GM15510 (cell line): Measurements from ENCODE around the gene AKT3.

Experiments
- POLR2A ChIP-seq: IDR thresholded peaks from 3 replicates; pipeline ENCODE4 v1.6.1; 2011; ENCODE audit warnings: borderline replicate concordance; ENCODE audit not compliant: insufficient read length; ENCODE audit errors: extremely low read depth

The AKT3 gene

GRCh38 chr1:243799908-243800307, 50.1 kb downstream of the AKT3 start:
- no peak for TF ChIP-seq POLR2A

- no peak for TF ChIP-seq POLR2A
Measured at GRCh38 chr1:243798726-243799125, 51.3 kb downstream of the AKT3 start.

- TF ChIP-seq POLR2A, result no peak
Measured at GRCh38 chr1:243796016-243796415, 54.0 kb downstream of the AKT3 start.

- no peak for TF ChIP-seq POLR2A
Measured at GRCh38 chr1:243793298-243793697, 56.7 kb downstream of the AKT3 start.

GRCh38 chr1:243792891-243793290, 57.2 kb downstream of the AKT3 start:
- TF ChIP-seq POLR2A, result no peak

- TF ChIP-seq POLR2A, result no peak
Measured at GRCh38 chr1:243792401-243792800, 57.6 kb downstream of the AKT3 start.

- no peak for TF ChIP-seq POLR2A
Measured at GRCh38 chr1:243791586-243792267, 58.3 kb downstream of the AKT3 start.

GRCh38 chr1:243790404-243790803, 59.6 kb downstream of the AKT3 start:
- no peak for TF ChIP-seq POLR2A

GRCh38 chr1:243786531-243786930, 63.5 kb downstream of the AKT3 start:
- TF ChIP-seq POLR2A, result no peak

- no peak for TF ChIP-seq POLR2A
Measured at GRCh38 chr1:243784506-243784905, 65.5 kb downstream of the AKT3 start.

GRCh38 chr1:243783714-243784113, 66.3 kb downstream of the AKT3 start:
- TF ChIP-seq POLR2A, result no peak

GRCh38 chr1:243770860-243771259, 79.2 kb downstream of the AKT3 start:
- TF ChIP-seq POLR2A, result no peak

GRCh38 chr1:243765676-243766075, 84.4 kb downstream of the AKT3 start:
- no peak for TF ChIP-seq POLR2A

- TF ChIP-seq POLR2A, result no peak
Measured at GRCh38 chr1:243763806-243764205, 86.2 kb downstream of the AKT3 start.

GRCh38 chr1:243758647-243759046, 91.4 kb downstream of the AKT3 start:
- no peak for TF ChIP-seq POLR2A

- TF ChIP-seq POLR2A, result no peak
Measured at GRCh38 chr1:243756529-243756928, 93.5 kb downstream of the AKT3 start.

GRCh38 chr1:243754348-243754747, 95.7 kb downstream of the AKT3 start:
- no peak for TF ChIP-seq POLR2A
